ENCODE results near the gene PARL.

DNA sequence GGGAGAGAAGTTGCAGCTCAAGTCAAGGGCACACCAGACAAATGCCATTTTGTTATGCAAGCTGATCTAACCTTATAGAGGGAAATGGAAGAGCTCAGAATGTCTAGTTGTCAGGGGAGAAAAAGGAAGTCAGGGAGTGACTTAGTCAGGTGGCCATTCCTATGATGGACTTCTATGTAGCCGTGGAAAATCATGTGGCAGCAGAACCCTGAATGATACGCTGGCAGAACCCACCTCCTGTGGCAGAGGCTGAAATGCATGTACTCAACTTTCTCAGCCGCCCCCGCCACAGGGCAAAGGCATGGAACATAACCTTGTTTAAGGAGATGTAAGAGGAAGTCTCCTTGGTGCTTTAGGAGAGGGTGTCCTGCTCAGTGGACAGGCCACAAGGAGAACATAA is 37.7 kb upstream of the PARL start:
- TF ChIP-seq POLR2A (IDR thresholded peaks at IDR 0.05) (no peak), CTCF (IDR thresholded peaks at IDR 0.05) (no peak)

Data from uterus (tissue), 2 donors.